H9 (cell line): ENCODE measurements around the gene RAB1B. TPM values are rescaled to one million over a fixed set of nuclear protein-coding genes. Genes with fewer than 3 reads are reported as not detected.

Experiments used
- DNase-seq: peaks from one replicate; pipeline ENCODE4 v3.0.0-alpha.2; 2017
- H2AFZ ChIP-seq: one replicate; pipeline ENCODE4 v1.6.1; 2013; ENCODE audit warnings: mild to moderate bottlenecking, low read length, control low read depth, moderate library complexity
- H2AK5ac ChIP-seq: 2 replicates; pipeline ENCODE4 v1.6.1; 2013; ENCODE audit warnings: low read length, control low read depth, mixed read lengths; ENCODE audit not compliant: insufficient read length
- H2BK120ac ChIP-seq: one replicate; pipeline ENCODE4 v1.6.1; 2013; ENCODE audit warnings: low read depth, mild to moderate bottlenecking, low read length, control low read depth, inconsistent platforms; ENCODE audit not compliant: poor library complexity, severe bottlenecking
- H2BK12ac ChIP-seq: 2 replicates; pipeline ENCODE4 v1.6.1; 2013; ENCODE audit warnings: low read length, control low read depth, mixed read lengths, low read depth; ENCODE audit not compliant: insufficient read length
- H2BK15ac ChIP-seq: 2 replicates; pipeline ENCODE4 v1.6.1; 2013; ENCODE audit warnings: low read depth, low read length, control low read depth
- H2BK20ac ChIP-seq: one replicate; pipeline ENCODE4 v1.6.1; 2013; ENCODE audit warnings: low read depth, mild to moderate bottlenecking, low read length, control low read depth, inconsistent platforms; ENCODE audit not compliant: poor library complexity, severe bottlenecking
- H2BK5ac ChIP-seq: 2 replicates; pipeline ENCODE4 v1.6.1; 2013; ENCODE audit warnings: low read length, control low read depth, mixed read lengths; ENCODE audit not compliant: insufficient read length
- H3K14ac ChIP-seq: 2 replicates; pipeline ENCODE4 v1.6.1; 2013; ENCODE audit warnings: low read length, control low read depth; ENCODE audit not compliant: insufficient read depth
- H3K18ac ChIP-seq: 2 replicates; pipeline ENCODE4 v1.6.1; 2013; ENCODE audit warnings: low read depth, mild to moderate bottlenecking, mixed read lengths, low read length, control low read depth; ENCODE audit not compliant: insufficient read length
- H3K23ac ChIP-seq: 2 replicates; pipeline ENCODE4 v1.6.1; 2013; ENCODE audit warnings: low read length, control low read depth, mixed read lengths, low read depth; ENCODE audit not compliant: insufficient read length
- H3K23me2 ChIP-seq: 2 replicates; pipeline ENCODE4 v1.6.1; 2013; ENCODE audit warnings: low read depth, mild to moderate bottlenecking, mixed read lengths, low read length, control low read depth; ENCODE audit not compliant: insufficient read length, poor library complexity, severe bottlenecking
- H3K27ac ChIP-seq: 2 replicates; pipeline ENCODE4 v1.5.1; 2013; ENCODE audit warnings: low read length, control low read depth, mixed read lengths, low read depth; ENCODE audit not compliant: insufficient read length
- H3K27me3 ChIP-seq: 2 replicates; pipeline ENCODE4 v1.6.1; 2013; ENCODE audit warnings: low read length, control low read depth, inconsistent platforms; ENCODE audit not compliant: insufficient read depth
- H3K4ac ChIP-seq: 2 replicates; pipeline ENCODE4 v1.6.1; 2013; ENCODE audit warnings: low read depth, mild to moderate bottlenecking, control low read depth, inconsistent platforms, low read length, moderate library complexity
- H3K4me1 ChIP-seq: 2 replicates; pipeline ENCODE4 v1.6.1; 2013; ENCODE audit warnings: low read length, control low read depth, inconsistent platforms; ENCODE audit not compliant: insufficient read depth
- H3K4me2 ChIP-seq: 2 replicates; pipeline ENCODE4 v1.6.1; 2013; ENCODE audit warnings: low read length, control low read depth, mixed read lengths; ENCODE audit not compliant: insufficient read length, insufficient read depth
- H3K56ac ChIP-seq: 2 replicates; pipeline ENCODE4 v1.6.1; 2013; ENCODE audit warnings: low read depth, mild to moderate bottlenecking, mixed read lengths, low read length, control low read depth; ENCODE audit not compliant: insufficient read length
- H3K79me1 ChIP-seq: 2 replicates; pipeline ENCODE4 v1.6.1; 2013; ENCODE audit warnings: low read depth, mild to moderate bottlenecking, moderate library complexity, low read length, control low read depth, inconsistent platforms; ENCODE audit not compliant: insufficient read depth, poor library complexity, severe bottlenecking
- H3K79me2 ChIP-seq: 2 replicates; pipeline ENCODE4 v1.6.1; 2013; ENCODE audit warnings: low read length, control low read depth, inconsistent platforms; ENCODE audit not compliant: insufficient read depth
- H3K9ac ChIP-seq: 2 replicates; pipeline ENCODE4 v1.6.1; 2013; ENCODE audit warnings: low read length, control low read depth, mixed read lengths; ENCODE audit not compliant: insufficient read length; ENCODE audit errors: extremely low read depth
- H3K9me3 ChIP-seq: one replicate; pipeline ENCODE4 v1.6.1; 2013; ENCODE audit warnings: low read depth, low read length, inconsistent platforms; ENCODE audit not compliant: control insufficient read depth
- H3T11ph ChIP-seq: one replicate; pipeline ENCODE4 v1.6.1; 2013; ENCODE audit warnings: mild to moderate bottlenecking, low read length, control low read depth, inconsistent platforms
- H4K20me1 ChIP-seq: one replicate; pipeline ENCODE4 v1.6.1; 2013; ENCODE audit not compliant: control insufficient read depth, insufficient read length, insufficient read depth
- H4K5ac ChIP-seq: 2 replicates; pipeline ENCODE4 v1.6.1; 2013; ENCODE audit warnings: low read depth, mild to moderate bottlenecking, mixed read lengths, low read length, control low read depth; ENCODE audit not compliant: insufficient read length
- H4K8ac ChIP-seq: replicated peaks from 2 replicates; pipeline ENCODE4 v1.6.1; 2013; ENCODE audit warnings: low read length, control low read depth, mixed read lengths, low read depth; ENCODE audit not compliant: insufficient read length
- H4K91ac ChIP-seq: 2 replicates; pipeline ENCODE4 v1.6.1; 2013; ENCODE audit warnings: low read depth, mild to moderate bottlenecking, moderate library complexity, mixed read lengths, low read length, control low read depth; ENCODE audit not compliant: insufficient read length
- H3K27ac Mint-ChIP-seq, 3 experiments: 2 replicates in 2 of 3; 3 replicates in 1 of 3; pipeline ENCODE4 v1.8.0; 2020 to 2021; ENCODE audit warnings: mixed read lengths in 3 of 3, mild to moderate bottlenecking in 1 of 3, moderate library complexity in 1 of 3
- H3K27me3 Mint-ChIP-seq: 2 replicates; pipeline ENCODE4 v1.8.0; 2021; ENCODE audit warnings: low read depth, mild to moderate bottlenecking, moderate library complexity, mixed read lengths
- H3K36me3 Mint-ChIP-seq, 3 experiments: 2 replicates in 2 of 3; 3 replicates in 1 of 3; pipeline ENCODE4 v1.8.0; 2020 to 2021; ENCODE audit warnings: low read depth in 3 of 3, mixed read lengths in 3 of 3; ENCODE audit not compliant: insufficient read depth in 1 of 3
- H3K4me1 Mint-ChIP-seq, 2 experiments: 2 replicates each; pipeline ENCODE4 v1.8.0; 2020; ENCODE audit warnings: mixed read lengths in 2 of 2
- H3K4me3 Mint-ChIP-seq, 2 experiments: 2 replicates in 1 of 2; 3 replicates in 1 of 2; pipeline ENCODE4 v1.8.0; 2020 to 2021; ENCODE audit warnings: mild to moderate bottlenecking in 2 of 2, mixed read lengths in 2 of 2, moderate library complexity in 1 of 2
- H3K9me3 Mint-ChIP-seq, 2 experiments: 2 replicates in 1 of 2; 3 replicates in 1 of 2; pipeline ENCODE4 v1.8.0; 2020; ENCODE audit warnings: mild to moderate bottlenecking in 2 of 2, mixed read lengths in 2 of 2, moderate library complexity in 1 of 2
- WGBS: extraction: QIAGEN DNeasy Blood & Tissue Kit; methylation state at CpG from one replicate; pipeline ENCODE4 v1.1.7; 2013; ENCODE audit warnings: missing lambda C conversion rate, low lambda C conversion rate, mixed read lengths; ENCODE audit not compliant: insufficient read length; ENCODE audit errors: extremely low coverage; 5-methylcytosine and 5-hydroxymethylcytosine counted together
- total RNA-seq: library from RNA; stranded (reverse); gene quantifications from 2 replicates; pipeline ENCODE4 v1.2.1, GENCODE V29; 2021
- TF ChIP-seq, protein P1 (sequence below): fragments of 200-600 bp; sonication (generic); conservative IDR thresholded peaks from 3 replicates; pipeline ENCODE4 v1.8.0; 2021; ENCODE audit warnings: antibody characterized with exemption, mild to moderate bottlenecking

RAB1B gene
- total RNA-seq, 1 experiment from 2014 or later = 118 TPM

DNA sequence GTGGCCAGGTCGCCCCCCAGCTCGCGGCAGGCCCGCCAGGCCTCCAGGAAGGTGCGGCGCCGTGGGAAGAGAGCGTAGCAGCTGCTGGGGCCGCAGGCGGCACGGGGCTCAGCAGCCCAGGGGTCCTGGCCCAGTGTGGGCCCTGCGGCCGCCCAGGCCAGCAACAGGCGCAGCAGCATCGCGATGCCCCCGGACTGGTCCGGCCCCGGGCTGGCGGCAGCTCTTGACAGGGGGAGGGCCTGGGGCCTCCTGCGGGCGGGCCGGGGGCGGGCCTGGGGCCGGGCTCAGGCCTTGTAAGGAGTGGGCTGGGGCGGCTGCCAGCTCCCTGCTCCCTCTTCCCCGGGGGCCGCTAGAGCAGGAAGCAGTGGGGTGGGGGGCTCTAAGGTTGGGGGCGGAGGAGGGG, 48.4 kb downstream of the RAB1B start, which contains the start of gene CD248:
Gene CD248 (minus strand): TSS at position 196 of the 403 bp plus-strand sequence. CDS start 17 bp downstream, at position 179.
- no peak within 1 kb of the TSS for H2BK120ac ChIP-seq
- H3T11ph ChIP-seq = no peak within 1 kb of the TSS
- H3K14ac ChIP-seq = 0 out of 2 replicates have a peak within 1 kb of the TSS, but pooled peaks have one; percentile 4
- H3K23ac ChIP-seq = no peak within 1 kb of the TSS
- no peak within 1 kb of the TSS for H4K5ac ChIP-seq
- H2BK20ac ChIP-seq = no peak within 1 kb of the TSS
- H2AK5ac ChIP-seq = no peak within 1 kb of the TSS
- no peaks in the 10 kb centered on the region for H3K79me1 ChIP-seq
- no peak within 1 kb of the TSS for H2AFZ ChIP-seq
- Mint-ChIP-seq H3K36me3 (peaks cover 8 to 18% (median 16%) of the 10 kb centered on the region in 3 experiments), H3K27me3 (peaks cover 29% of the 10 kb centered on the region), H3K4me3 (peak within 1 kb of the TSS; percentile 42 to 69; a peak in 4 of 5 replicates), H3K4me1 (peaks cover 23 to 28% of the 10 kb centered on the region in 2 experiments), H3K27ac (peak within 1 kb of the TSS; percentile 47 to 83 (median 82); a peak in 4 of 7 replicates), H3K9me3 (peaks cover 14 to 20% of the 10 kb centered on the region in 2 experiments)
- H3K79me2 ChIP-seq = no peaks in the 10 kb centered on the region
- H4K91ac ChIP-seq = peak within 1 kb of the TSS; percentile 48
- no peaks in the 10 kb centered on the region for H3K9me3 ChIP-seq
- no peak within 1 kb of the TSS for H3K9ac ChIP-seq
- no peak within 1 kb of the TSS for H3K56ac ChIP-seq
- DNase-seq = peak; percentile 75
- no peak within 1 kb of the TSS for H4K8ac ChIP-seq
- H2BK12ac ChIP-seq = no peak within 1 kb of the TSS
- no peak within 1 kb of the TSS for H3K27ac ChIP-seq
- no CpG with 5 or more reads among the region's 29 CpGs for WGBS
- H3K4me2 ChIP-seq = peak within 1 kb of the TSS; percentile 7
- no peak within 1 kb of the TSS for H2BK5ac ChIP-seq
- TF ChIP-seq, protein P1, sequence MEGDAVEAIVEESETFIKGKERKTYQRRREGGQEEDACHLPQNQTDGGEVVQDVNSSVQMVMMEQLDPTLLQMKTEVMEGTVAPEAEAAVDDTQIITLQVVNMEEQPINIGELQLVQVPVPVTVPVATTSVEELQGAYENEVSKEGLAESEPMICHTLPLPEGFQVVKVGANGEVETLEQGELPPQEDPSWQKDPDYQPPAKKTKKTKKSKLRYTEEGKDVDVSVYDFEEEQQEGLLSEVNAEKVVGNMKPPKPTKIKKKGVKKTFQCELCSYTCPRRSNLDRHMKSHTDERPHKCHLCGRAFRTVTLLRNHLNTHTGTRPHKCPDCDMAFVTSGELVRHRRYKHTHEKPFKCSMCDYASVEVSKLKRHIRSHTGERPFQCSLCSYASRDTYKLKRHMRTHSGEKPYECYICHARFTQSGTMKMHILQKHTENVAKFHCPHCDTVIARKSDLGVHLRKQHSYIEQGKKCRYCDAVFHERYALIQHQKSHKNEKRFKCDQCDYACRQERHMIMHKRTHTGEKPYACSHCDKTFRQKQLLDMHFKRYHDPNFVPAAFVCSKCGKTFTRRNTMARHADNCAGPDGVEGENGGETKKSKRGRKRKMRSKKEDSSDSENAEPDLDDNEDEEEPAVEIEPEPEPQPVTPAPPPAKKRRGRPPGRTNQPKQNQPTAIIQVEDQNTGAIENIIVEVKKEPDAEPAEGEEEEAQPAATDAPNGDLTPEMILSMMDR = no peak
- H3K18ac ChIP-seq = peak within 1 kb of the TSS; percentile 69
- peaks cover 9% of the 10 kb centered on the region for H3K23me2 ChIP-seq
- no peak within 1 kb of the TSS for H3K4ac ChIP-seq
- peaks cover 2% of the 10 kb centered on the region; the same call in 1 of the 2 replicates for H3K4me1 ChIP-seq
- H2BK15ac ChIP-seq = no peak within 1 kb of the TSS
- H3K27me3 ChIP-seq = no peaks in the 10 kb centered on the region
- no peaks in the 10 kb centered on the region for H4K20me1 ChIP-seq
